ENCODE measurements around the gene DFFB.

Gene DFFB

DNA sequence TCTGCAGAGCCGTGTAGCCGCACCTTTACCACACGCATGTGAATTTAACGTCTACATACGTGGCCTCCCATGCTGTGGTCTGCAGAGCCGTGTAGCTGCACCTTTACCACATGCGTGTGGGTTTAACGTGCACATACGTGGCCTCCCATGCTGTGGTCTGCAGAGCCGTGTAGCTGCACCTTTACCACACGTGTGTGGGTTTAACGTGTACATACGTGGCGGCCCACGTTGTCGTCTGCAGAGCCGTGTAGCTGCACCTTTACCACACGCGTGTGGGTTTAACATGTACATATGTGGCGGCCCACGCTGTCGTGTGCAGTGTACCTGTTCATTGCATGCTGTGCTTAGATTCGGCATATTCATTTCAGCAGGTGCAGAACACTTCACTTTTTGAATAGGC, 17.5 kb downstream of the DFFB start:
- no peak for DNase-seq (ENCODE audit: low spot score)

- DNase-seq (ENCODE audit: low spot score): no peak
These were observed 19.4 kb downstream of the DFFB start for GRCh38 chr1:3876716-3877115.

- no peak for DNase-seq (ENCODE audit: low spot score)
These were observed 21.8 kb downstream of the DFFB start for GRCh38 chr1:3879099-3879498.

DNA sequence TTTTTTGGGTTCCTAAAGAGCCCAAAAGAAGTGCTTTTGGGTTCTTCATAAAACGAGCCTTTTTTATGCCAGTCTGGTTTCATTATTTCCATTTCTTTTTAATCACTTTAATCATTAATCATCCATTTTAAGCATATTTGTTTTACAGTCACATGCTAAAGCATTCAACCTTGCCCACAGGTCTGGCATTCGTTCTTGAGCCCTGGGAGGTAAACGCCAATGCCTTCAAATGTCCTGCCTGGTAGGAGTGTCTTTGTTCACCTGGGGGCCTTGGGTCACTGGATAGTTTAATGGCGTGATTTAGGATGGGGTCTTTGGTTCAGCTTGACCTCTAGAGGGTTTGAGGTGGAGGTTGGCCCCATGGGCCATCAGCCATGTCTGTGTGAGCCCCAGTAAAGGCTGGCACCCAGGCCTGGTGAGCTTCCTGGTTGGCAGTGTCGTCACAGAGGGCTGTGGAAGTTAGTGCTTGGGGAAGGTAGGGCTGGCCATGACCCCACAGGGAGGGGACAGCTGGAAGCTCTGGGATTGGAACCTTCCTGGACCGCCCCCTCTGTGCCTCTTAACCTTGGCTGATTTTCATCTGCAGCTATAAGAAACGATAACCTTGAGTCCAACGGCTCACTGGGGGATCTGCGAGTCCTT, 22.6 kb downstream of the DFFB start:
- no peak for DNase-seq (ENCODE audit: low spot score)

GRCh38 chr1:3880429-3881192, 23.3 kb downstream of the DFFB start:
- no peak for DNase-seq (ENCODE audit: low spot score)

DNA sequence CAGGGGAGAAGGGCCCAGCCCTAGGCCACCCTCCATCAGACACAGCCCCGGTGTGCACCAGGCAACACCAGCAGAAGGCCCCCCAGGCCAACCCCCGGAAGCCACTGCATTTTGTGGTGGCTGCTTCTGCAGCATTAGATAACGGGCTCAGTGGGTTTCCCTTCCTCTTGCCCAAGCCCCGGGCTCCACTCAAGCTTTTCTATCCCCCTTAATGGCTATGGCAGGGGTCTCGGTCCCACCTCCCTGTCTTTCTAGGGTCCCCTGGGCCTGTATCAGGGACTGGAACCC, 23.9 kb downstream of the DFFB start:
- no peak for DNase-seq (ENCODE audit: low spot score)

- DNase-seq (ENCODE audit: low spot score): no peak
These were observed 26.1 kb downstream of the DFFB start for GRCh38 chr1:3883194-3883925.

DNA sequence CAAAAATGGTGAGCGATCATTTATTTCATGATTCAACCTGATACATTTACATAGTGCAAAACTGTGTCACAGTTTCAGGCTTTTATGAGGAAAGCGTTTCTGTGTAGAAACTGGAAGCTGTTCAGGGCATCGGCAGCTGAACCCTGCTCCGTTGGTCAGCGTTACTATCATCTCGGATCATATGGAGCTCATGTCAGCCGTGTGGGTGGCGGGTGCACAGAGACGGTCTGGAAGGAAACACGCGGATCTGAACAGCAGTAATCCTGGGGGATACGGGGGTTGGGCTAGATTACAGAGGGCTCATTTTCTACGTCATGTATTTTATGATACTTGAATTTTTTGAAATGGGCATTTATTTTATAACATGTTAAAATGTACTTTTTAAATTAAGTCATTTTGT, 27.7 kb downstream of the DFFB start:
- DNase-seq (ENCODE audit: low spot score): no peak

GRCh38 chr1:3885611-3886010, 28.3 kb downstream of the DFFB start:
- no peak for DNase-seq (ENCODE audit: low spot score)

- DNase-seq (ENCODE audit: low spot score): no peak
These were observed 28.9 kb downstream of the DFFB start for GRCh38 chr1:3886106-3886670.

GRCh38 chr1:3886691-3887090, 29.4 kb downstream of the DFFB start:
- DNase-seq (ENCODE audit: low spot score): no peak

DNA sequence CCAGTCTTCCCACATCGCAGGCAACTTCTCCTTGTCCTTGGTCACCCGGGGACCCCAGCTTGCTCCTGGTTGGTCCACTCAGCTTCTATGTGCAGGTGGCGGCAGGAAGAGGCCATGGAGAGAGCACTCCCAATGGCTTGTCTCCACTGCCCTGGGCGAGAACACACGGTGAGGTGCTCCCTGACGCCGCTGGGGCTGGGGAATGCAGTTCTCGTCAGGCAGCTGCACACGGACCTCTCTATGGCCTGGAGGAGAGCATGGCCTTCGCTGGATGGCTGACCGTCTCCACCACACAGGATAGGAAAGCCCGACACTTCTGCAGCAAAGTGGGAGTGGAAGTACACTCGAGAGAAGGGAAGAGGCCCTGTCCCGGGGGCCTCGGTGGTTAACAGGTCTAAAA, 31.0 kb downstream of the DFFB start:
- DNase-seq (ENCODE audit: low spot score): no peak

DNA sequence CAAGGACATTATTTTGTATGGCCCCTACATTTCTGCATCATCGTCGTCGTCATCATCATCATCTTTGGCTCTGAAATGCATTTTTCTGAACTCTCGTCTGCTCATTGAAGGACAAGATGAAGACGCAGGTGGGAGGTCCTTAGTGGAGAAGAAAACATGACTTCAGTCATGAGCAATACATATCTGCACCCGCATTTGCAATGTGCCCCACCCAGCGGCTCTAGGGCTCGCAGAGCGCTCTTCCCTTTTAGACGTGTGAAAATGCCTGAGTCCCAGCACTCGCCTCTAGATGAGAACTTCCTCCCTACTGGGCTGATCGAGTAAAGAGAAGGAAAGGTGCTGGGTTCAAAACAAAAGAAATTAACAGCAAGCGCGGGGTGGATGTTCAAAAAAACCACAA, 32.7 kb downstream of the DFFB start:
- DNase-seq (ENCODE audit: low spot score): no peak

DNA sequence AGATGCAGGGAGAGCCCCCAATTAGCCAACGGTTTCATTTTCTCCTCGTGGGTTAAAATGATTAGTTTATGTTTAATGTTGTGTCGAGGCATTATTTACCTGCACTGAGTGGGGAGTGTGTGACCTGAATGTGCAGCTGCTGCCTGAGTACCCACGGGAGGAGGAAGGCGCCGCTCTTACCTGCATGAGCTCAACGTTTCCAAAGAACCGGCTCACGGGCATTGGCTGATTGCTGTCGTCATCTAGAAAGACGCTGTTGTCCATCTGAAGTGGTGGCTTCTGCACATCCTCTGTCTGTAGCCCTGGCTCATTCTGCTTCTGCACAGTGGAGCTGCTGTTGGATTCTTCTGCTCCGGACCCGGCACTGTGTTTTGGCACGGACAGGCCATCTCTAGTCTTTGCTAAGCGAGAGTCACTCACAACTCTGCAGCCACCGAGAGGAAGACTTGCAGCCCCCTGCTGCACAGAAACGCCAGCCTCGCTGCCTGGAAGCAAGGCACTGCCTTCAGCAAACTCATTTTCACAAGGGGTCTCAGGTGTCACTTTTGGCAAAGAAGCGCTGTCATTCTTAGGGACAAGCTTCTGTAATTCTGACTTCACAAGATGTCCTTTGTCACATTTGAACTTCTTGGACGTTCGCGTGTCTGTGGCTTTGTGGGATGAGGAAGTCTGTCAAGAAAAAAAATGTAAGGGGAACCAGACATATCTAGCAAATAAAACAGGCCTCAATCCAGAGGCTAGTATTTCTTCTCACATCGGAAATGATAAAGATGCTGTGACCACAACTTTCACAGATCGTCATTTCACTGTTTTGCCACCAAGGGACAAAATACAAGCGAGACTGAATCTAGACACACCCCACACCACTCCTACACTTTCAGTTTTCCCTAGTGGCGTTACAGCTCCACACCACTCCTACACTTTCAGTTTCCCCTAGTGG, 33.4 kb downstream of the DFFB start:
- no peak for DNase-seq (ENCODE audit: low spot score)

- DNase-seq (ENCODE audit: low spot score): no peak
These were observed 34.1 kb downstream of the DFFB start for GRCh38 chr1:3891329-3891865.

DNA sequence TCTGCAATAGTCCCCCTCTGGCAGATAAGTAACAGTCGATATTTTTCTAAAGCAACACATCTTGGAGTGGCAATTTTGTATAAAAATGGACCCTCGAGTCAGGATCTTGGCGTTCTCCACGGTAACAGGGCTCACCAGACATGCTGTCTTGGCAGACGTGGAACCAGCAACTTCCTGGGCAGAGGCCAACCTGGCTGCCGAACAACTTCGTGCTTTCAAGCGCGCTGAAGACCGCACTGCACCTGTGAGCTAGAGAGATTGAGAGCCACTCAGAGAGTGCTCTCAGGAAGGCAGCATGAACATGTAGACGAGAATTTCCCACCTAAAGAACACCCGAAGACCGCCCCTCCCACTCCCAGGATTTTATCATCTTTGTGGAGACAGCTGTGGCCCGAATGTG, 35.5 kb downstream of the DFFB start:
- no peak for DNase-seq (ENCODE audit: low spot score)

DNA sequence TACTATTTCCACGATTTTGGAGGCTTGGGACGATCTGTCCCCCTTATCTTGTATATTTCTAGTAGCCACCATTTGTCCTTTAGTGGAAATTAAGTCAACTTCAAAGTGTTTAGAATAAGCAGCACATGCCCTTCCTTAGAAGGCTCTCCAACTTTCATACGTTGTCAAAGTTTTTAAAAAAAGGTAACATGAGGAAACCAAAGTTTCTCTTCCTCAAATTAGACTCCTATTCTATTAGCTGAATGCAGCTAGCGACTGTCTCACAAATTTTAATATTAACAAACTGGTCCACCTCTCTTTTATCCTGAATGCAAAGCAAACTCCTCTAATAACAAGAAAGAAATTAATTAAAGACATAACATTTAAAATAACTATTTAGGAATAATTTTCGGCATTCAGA, 35.9 kb downstream of the DFFB start:
- no peak for DNase-seq (ENCODE audit: low spot score)

- no peak for DNase-seq (ENCODE audit: low spot score)
These were observed 37.5 kb downstream of the DFFB start for GRCh38 chr1:3894626-3895278.

DNA sequence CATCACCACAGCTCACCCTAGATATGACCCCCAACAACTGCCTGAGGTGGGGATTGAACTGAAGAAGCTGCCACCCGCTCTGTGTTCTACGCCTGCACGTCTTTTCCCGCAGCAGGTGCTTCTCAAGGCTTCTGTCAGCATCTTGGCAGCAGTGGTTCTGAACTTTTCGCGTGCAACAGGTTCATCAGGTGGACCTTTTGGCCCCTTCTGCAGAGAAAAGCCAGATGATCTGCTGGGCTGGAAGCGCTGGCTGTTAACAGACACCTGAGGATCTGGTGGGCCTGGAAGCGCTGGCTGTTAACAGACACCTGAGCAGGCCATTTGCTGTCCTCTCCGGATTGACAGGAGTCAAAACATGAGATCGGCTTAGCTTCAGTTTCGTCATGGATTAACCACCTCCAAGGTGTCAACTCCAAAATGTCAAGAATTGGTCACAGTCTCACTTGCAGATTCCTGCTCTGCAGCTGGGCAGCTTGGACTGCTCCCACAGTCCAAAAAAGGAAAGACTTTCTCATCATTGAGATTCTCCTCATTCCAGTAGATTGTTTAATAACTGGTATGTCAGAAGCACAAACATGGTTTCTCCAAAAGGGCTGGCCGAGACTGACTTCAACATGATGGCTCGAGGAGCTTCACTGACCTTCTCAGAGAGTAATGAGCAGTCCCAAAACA, 38.1 kb downstream of the DFFB start:
- DNase-seq (ENCODE audit: low spot score): no peak

DNA sequence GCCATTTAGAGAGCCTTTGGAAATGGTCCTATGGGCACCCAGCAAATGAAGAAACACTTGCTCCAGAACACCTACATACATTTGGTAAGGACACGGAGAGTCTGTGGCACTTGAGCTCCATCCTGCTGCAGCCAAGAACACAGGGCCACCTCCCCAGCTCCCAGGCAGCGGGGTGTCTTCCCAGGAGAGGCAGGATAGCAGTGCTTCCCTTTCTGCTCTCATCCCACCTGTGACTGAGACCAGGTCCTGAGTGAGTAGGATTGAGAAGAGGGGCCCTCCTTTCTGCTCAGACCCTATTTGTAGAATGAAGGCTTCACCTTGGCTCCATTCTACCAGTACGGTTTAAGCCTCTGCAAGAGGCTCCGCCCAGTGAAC, 38.7 kb downstream of the DFFB start:
- no peak for DNase-seq (ENCODE audit: low spot score)
